Neural cell (in vitro differentiated cells): ENCODE results near the gene PRR5L. TPM values are rescaled to one million over a fixed set of nuclear protein-coding genes. Genes with fewer than 3 reads are reported as not detected.

Experiments used
- H2AFZ ChIP-seq: fragments of 200-600, 300-800 bp; sonication (generic), shearing (Covaris generic); 2 replicates; pipeline ENCODE4 v1.6.0; 2014; ENCODE audit warnings: low read depth, mild to moderate bottlenecking, antibody characterized with exemption, low read length, moderate library complexity
- H3F3A ChIP-seq: fragments of 200-600 bp; shearing (Covaris generic); 2 replicates; pipeline ENCODE4 v1.6.1; 2016; ENCODE audit warnings: mild to moderate bottlenecking, moderate library complexity, mixed read lengths, antibody characterized with exemption, low read length; ENCODE audit not compliant: insufficient read depth, poor library complexity, severe bottlenecking
- H3K27ac ChIP-seq: fragments of 200-600, 300-800 bp; sonication (generic), shearing (Covaris generic); 2 replicates; pipeline ENCODE4 v1.5.1; 2014; ENCODE audit warnings: mild to moderate bottlenecking, low read length, moderate library complexity
- H3K27me3 ChIP-seq: fragments of 300-800, 200-600 bp; sonication (generic), shearing (Covaris generic); 2 replicates; pipeline ENCODE4 v1.6.0; 2014; ENCODE audit warnings: mild to moderate bottlenecking, low read depth, low read length, moderate library complexity; ENCODE audit not compliant: insufficient read depth
- H3K36me3 ChIP-seq: fragments of 300-800, 200-600 bp; sonication (generic), shearing (Covaris generic); 2 replicates; pipeline ENCODE4 v1.5.1; 2014; ENCODE audit warnings: mild to moderate bottlenecking, antibody characterized with exemption, low read length, moderate library complexity; ENCODE audit not compliant: insufficient read depth
- H3K4me2 ChIP-seq: fragments of 300-800, 200-600 bp; sonication (generic), shearing (Covaris generic); 2 replicates; pipeline ENCODE4 v1.6.0; 2014; ENCODE audit warnings: mild to moderate bottlenecking, low read length
- H3K4me3 ChIP-seq: fragments of 300-800, 200-600 bp; sonication (generic), shearing (Covaris generic); 2 replicates; pipeline ENCODE4 v1.5.1; 2014; ENCODE audit warnings: mild to moderate bottlenecking, low read length, moderate library complexity
- H3K79me2 ChIP-seq: fragments of 200-600 bp; shearing (Covaris generic); replicated peaks from 2 replicates; pipeline ENCODE4 v1.6.0; 2014; ENCODE audit warnings: mild to moderate bottlenecking, low read length, moderate library complexity; ENCODE audit not compliant: insufficient read depth
- H3K9ac ChIP-seq: fragments of 300-800, 200-600 bp; sonication (generic), shearing (Covaris generic); 2 replicates; pipeline ENCODE4 v1.6.1; 2016; ENCODE audit warnings: mild to moderate bottlenecking, low read length, mixed read lengths
- H3K9me2 ChIP-seq: fragments of 200-600 bp; shearing (Covaris generic); 2 replicates; pipeline ENCODE4 v1.6.1; 2016; ENCODE audit warnings: mild to moderate bottlenecking, low read length, mixed read lengths; ENCODE audit not compliant: insufficient read depth
- H3K9me3 ChIP-seq: fragments of 200-600, 300-800 bp; sonication (generic), shearing (Covaris generic); 2 replicates; pipeline ENCODE4 v1.6.1; 2016; ENCODE audit warnings: mild to moderate bottlenecking, mixed run types, low read length, moderate library complexity, mixed read lengths
- H4K20me1 ChIP-seq: fragments of 200-600 bp; shearing (Covaris generic); 2 replicates; pipeline ENCODE4 v1.6.1; 2016; ENCODE audit warnings: mild to moderate bottlenecking, mixed run types; ENCODE audit not compliant: insufficient read depth
- CTCF ChIP-seq: fragments of 450-650 bp; IDR thresholded peaks from 2 replicates; pipeline ENCODE4 v1.5.1; 2014; ENCODE audit warnings: antibody characterized with exemption, mild to moderate bottlenecking, moderate library complexity; ENCODE audit not compliant: poor library complexity, severe bottlenecking
- EP300 ChIP-seq: fragments of 450-650 bp; conservative IDR thresholded peaks from 2 replicates; pipeline ENCODE4 v1.6.1; 2014; ENCODE audit warnings: antibody characterized with exemption, mild to moderate bottlenecking, moderate library complexity; ENCODE audit not compliant: poor library complexity, severe bottlenecking
- EZH2 ChIP-seq: fragments of 200-600, 300-800 bp; shearing (Covaris generic), sonication (generic); IDR thresholded peaks from 2 replicates; pipeline ENCODE4 v1.6.1; 2014; ENCODE audit warnings: antibody characterized with exemption, low read length, borderline replicate concordance, mild to moderate bottlenecking; ENCODE audit not compliant: insufficient read depth, poor library complexity, severe bottlenecking
- MXI1 ChIP-seq: fragments of 450-650 bp; conservative IDR thresholded peaks from 2 replicates; pipeline ENCODE4 v1.6.1; 2014; ENCODE audit warnings: antibody characterized with exemption, mild to moderate bottlenecking; ENCODE audit not compliant: poor library complexity, severe bottlenecking
- POLR2AphosphoS5 ChIP-seq: IDR thresholded peaks from 2 replicates; pipeline ENCODE4 v1.6.1; 2012
- RAD21 ChIP-seq: fragments of 450-650 bp; conservative IDR thresholded peaks from 2 replicates; pipeline ENCODE4 v1.6.1; 2014; ENCODE audit warnings: antibody characterized with exemption, mild to moderate bottlenecking, moderate library complexity
- REST ChIP-seq: IDR thresholded peaks from 2 replicates; pipeline ENCODE4 v1.6.1; 2012; ENCODE audit warnings: borderline replicate concordance
- SMC3 ChIP-seq: fragments of 450-650 bp; conservative IDR thresholded peaks from 2 replicates; pipeline ENCODE4 v1.6.1; 2014; ENCODE audit warnings: antibody characterized with exemption, mild to moderate bottlenecking, moderate library complexity; ENCODE audit not compliant: poor library complexity
- TAF1 ChIP-seq: IDR thresholded peaks from 2 replicates; pipeline ENCODE4 v1.6.1; 2012; ENCODE audit warnings: low read depth
- polyA plus RNA-seq: library from polyadenylated mRNA; depleted of rRNA; stranded (reverse); fragments of >200 nt; gene quantifications from 2 replicates; pipeline ENCODE4 v1.2.3, GENCODE V29; 2014

The PRR5L gene
- polyA plus RNA-seq, 1 donor from 2014 or later, result 0.22 TPM

- Histone ChIP-seq H3K36me3 (no peaks in the 10 kb centered on the region), H3K79me2 (no peaks in the 10 kb centered on the region), H3K27ac (no peak overlapping the region), H3K9ac (no peak overlapping the region), H3K9me3 (no peaks in the 10 kb centered on the region), H3K9me2 (no peaks in the 10 kb centered on the region), H3K4me2 (no peak overlapping the region), H4K20me1 (no peaks in the 10 kb centered on the region), H2AFZ (no peak overlapping the region), H3K4me3 (no peak overlapping the region), H3F3A (no peaks in the 10 kb centered on the region), H3K27me3 (no peaks in the 10 kb centered on the region)
- TF ChIP-seq EZH2 (no peak), POLR2AphosphoS5 (no peak), SMC3 (no peak), CTCF (no peak), REST (no peak), EP300 (no peak), RAD21 (no peak), MXI1 (no peak), TAF1 (no peak)
Measured at GRCh38 chr11:36453678-36454077, 157.6 kb downstream of the PRR5L start.

DNA sequence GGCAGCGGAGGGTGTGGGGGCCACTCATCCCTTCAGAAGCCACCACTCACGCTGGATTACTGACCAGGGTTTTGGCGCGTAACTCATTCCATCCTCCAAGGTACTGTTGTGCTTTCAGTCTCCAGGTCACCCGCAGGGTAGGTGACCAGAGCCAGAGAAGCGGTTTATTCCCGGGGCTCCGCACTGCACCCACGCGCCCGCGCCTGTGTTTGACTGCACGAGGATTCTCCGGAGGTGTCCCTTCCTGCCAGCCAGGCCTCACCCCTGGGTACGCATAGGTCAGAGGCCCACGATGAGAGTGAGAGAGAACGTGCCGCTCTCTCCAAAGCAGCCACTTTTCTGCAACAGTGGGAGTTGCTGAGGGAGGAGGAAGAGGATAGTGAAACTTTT is 158.5 kb downstream of the PRR5L start:
- Histone ChIP-seq H3K27me3 (no peaks in the 10 kb centered on the region), H3F3A (no peaks in the 10 kb centered on the region), H4K20me1 (no peaks in the 10 kb centered on the region), H3K4me2 (no peak overlapping the region), H3K9me2 (no peaks in the 10 kb centered on the region), H3K79me2 (no peaks in the 10 kb centered on the region), H3K27ac (no peak overlapping the region), H3K9ac (no peak overlapping the region), H3K36me3 (no peaks in the 10 kb centered on the region), H2AFZ (no peak overlapping the region), H3K9me3 (no peaks in the 10 kb centered on the region), H3K4me3 (no peak overlapping the region)
- TF ChIP-seq RAD21 (no peak), EP300 (no peak), TAF1 (no peak), CTCF (no peak), SMC3 (no peak), REST (no peak), MXI1 (no peak), EZH2 (no peak), POLR2AphosphoS5 (no peak)
